Common myeloid progenitor, CD34-positive (primary cell): ENCODE data around the gene CASP9.
A peak's percentile ranks its signal among the peaks of the same experiment; 100 is the strongest.

Experiments used
- CTCF ChIA-PET: fragments of 350-600 bp; sonication (Branson Sonifier 250); formaldehyde crosslinking; loops from one replicate; lab custom pipeline; 2021; ENCODE audit warnings: antibody characterized with exemption; lab: Charles Lee
- POLR2A ChIA-PET: fragments of 350-600 bp; sonication (Branson Sonifier 250); formaldehyde crosslinking; loops from one replicate; lab custom pipeline; 2021; ENCODE audit warnings: antibody characterized with exemption; lab: Charles Lee
- DNase-seq, 3 donors: peaks; one replicate each; pipeline versions ENCODE4 v3.0.0 to v3.0.0-alpha.2; 2013
- H3K27ac ChIP-seq, 2 experiments: 1 replicate in 1 of 2; 2 replicates in 1 of 2; pipeline ENCODE4 v1.7.0; 2013; ENCODE audit warnings: inconsistent platforms in 2 of 2, low read length in 2 of 2, mild to moderate bottlenecking in 2 of 2, low read depth in 1 of 2, moderate library complexity in 1 of 2; ENCODE audit not compliant: severe bottlenecking in 2 of 2, insufficient read depth in 1 of 2, poor library complexity in 1 of 2
- H3K27me3 ChIP-seq, 5 experiments: replicated peaks in 2 of 5; 1 replicate in 3 of 5; 2 replicates in 2 of 5; pipeline versions ENCODE4 v1.6.1 to v1.7.0; 2013; ENCODE audit warnings: low read length in 4 of 5, mild to moderate bottlenecking in 2 of 5, moderate library complexity in 2 of 5, inconsistent platforms in 1 of 5; ENCODE audit not compliant: insufficient read depth in 5 of 5, control insufficient read depth in 4 of 5
- H3K36me3 ChIP-seq, 4 experiments: 1 replicate in 2 of 4; 2 replicates in 2 of 4; pipeline versions ENCODE4 v1.6.1 to v1.7.0; 2013; ENCODE audit warnings: low read length in 3 of 4, control low read depth in 1 of 4, mild to moderate bottlenecking in 1 of 4; ENCODE audit not compliant: control insufficient read depth in 4 of 4, insufficient read depth in 4 of 4
- H3K4me1 ChIP-seq, 4 experiments: 1 replicate in 3 of 4; 2 replicates in 1 of 4; pipeline versions ENCODE4 v1.6.1 to v1.7.1; 2013; ENCODE audit warnings: low read length in 3 of 4, mild to moderate bottlenecking in 3 of 4, control low read depth in 1 of 4, inconsistent platforms in 1 of 4, moderate library complexity in 1 of 4; ENCODE audit not compliant: control insufficient read depth in 4 of 4, insufficient read depth in 4 of 4; ENCODE audit errors: control extremely low read depth in 1 of 4
- H3K4me3 ChIP-seq, 7 experiments: 1 replicate in 4 of 7; 2 replicates in 3 of 7; pipeline versions ENCODE4 v1.5.1 to v1.7.0; 2013; ENCODE audit warnings: mild to moderate bottlenecking in 7 of 7, low read length in 6 of 7, moderate library complexity in 6 of 7, inconsistent platforms in 2 of 7, low read depth in 2 of 7, control low read depth in 1 of 7; ENCODE audit not compliant: insufficient read depth in 4 of 7, control insufficient read depth in 1 of 7; ENCODE audit errors: extremely low read depth in 1 of 7
- H3K9me3 ChIP-seq, 5 experiments: 1 replicate in 4 of 5; 2 replicates in 1 of 5; pipeline versions ENCODE4 v1.6.1 to v1.7.1; 2013; ENCODE audit warnings: low read length in 4 of 5, mild to moderate bottlenecking in 2 of 5, inconsistent platforms in 1 of 5, low read depth in 1 of 5, moderate library complexity in 1 of 5; ENCODE audit not compliant: control insufficient read depth in 4 of 5, insufficient read depth in 2 of 5; ENCODE audit errors: control extremely low read depth in 1 of 5
- WGBS: methylation state at CpG from one replicate; pipeline ENCODE4 v1.1.5; 2013; ENCODE audit not compliant: insufficient coverage; 5-methylcytosine and 5-hydroxymethylcytosine counted together

Gene CASP9

DNA sequence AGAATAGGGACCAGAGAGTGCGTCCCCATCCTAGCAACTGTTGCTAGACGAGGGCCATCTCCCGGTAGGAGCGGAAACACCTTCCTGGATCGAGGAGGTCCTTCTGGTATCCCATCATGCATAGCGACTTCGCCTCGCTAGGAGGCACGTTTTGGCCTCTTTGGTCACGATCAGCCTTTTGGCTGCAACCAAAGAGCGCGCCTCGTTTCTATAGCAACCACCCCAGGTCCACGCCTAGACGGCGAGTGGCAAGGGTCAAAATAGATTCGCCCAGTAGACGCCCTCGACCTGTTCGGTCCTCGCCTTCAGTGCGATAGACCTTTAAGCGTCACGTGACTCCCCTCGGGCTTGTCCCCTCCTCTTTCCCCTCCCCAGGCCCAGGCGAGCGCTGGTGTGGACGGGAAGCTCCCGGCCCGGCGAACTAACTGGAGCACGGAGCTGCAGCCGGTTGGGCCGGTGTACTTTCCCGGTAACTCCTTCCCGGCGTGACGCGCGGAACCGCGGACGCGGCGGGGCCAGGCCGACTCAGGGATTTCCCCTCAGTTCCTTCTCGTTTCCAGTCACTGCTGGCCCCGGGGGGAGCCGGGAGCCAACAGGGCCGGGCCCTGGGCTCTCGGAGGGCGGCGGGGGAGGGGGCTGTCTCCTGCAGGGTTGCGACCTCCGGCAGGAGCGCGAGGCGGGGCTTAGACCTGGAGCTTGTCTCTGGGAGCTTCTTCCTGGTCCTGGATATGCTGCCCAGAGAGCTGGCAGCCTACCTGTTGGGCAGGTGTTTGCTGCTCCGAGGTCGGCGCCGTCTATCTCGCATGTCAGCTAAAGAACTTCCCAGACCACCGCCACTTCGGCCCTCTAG is 2.7 kb upstream of the CASP9 start, which contains the start of gene DNAJC16:
DNAJC16 (plus strand) TSS at position 359 of the 850 bp plus-strand sequence. CDS start 2,258 bp downstream, outside the sequence.
- Histone ChIP-seq H3K4me1 (peaks cover 19 to 38% (median 28%) of the 10 kb centered on the region in 4 experiments), H3K36me3 (peaks cover 0 to 6% (median 5%) of the 10 kb centered on the region in 4 experiments), H3K4me3 (peak within 1 kb of the TSS; percentile 82 to 98 (median 92)), H3K27me3 (no peaks in the 10 kb centered on the region), H3K27ac (peak within 1 kb of the TSS; percentile 90 to 94), H3K9me3 (no peaks in the 10 kb centered on the region)
- WGBS: 0% methylated on average over 48 of the region's 65 CpGs
- ChIA-PET POLR2A (interaction anchor here (0.6 to 1.0 kb wide), 3 partner anchors 10 to 310 kb away, joined by 3 read pairs; no protein-coding TSS in a partner anchor), CTCF (no interaction called here)
- DNase-seq: peak; percentile 99 to 100 (median 100)

DNA sequence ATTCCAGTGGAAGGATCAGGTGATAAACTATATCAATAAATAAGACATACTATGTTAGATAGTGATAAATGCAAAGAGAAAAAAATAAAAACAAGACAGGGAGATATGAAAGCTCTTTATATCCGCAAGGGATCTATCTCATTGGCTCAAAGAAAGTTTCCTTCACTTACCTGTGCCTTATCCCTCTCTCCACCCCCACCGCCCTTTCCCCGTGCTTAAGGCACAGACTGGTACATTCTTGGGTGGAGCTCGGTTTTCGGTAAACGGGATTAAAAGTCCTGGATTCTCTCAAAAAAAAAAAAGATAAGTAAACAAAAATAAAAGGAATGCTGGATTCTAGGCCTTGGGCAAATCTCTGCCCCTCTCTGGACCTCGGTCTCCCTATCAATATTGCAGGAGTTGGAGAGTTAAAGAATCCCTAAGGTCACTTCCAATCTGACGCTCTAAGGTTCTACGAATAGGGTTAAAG is 2.0 kb upstream of the CASP9 start:
- no peak for DNase-seq
- Histone ChIP-seq H3K4me3 (peak overlapping the region; percentile 80 to 98 (median 91)), H3K36me3 (peaks cover 0 to 6% (median 4%) of the 10 kb centered on the region in 4 experiments), H3K27me3 (no peaks in the 10 kb centered on the region), H3K9me3 (no peaks in the 10 kb centered on the region), H3K27ac (peak overlapping the region; percentile 48 to 94), H3K4me1 (peaks cover 18 to 33% (median 25%) of the 10 kb centered on the region in 4 experiments)
- WGBS: 24% methylated on average over 4 of the region's 9 CpGs
- ChIA-PET POLR2A (interaction anchor here (0.7 kb wide), 1 partner anchor 30 kb away, joined by 3 read pairs; no protein-coding TSS in a partner anchor), CTCF (no interaction called here)

DNA sequence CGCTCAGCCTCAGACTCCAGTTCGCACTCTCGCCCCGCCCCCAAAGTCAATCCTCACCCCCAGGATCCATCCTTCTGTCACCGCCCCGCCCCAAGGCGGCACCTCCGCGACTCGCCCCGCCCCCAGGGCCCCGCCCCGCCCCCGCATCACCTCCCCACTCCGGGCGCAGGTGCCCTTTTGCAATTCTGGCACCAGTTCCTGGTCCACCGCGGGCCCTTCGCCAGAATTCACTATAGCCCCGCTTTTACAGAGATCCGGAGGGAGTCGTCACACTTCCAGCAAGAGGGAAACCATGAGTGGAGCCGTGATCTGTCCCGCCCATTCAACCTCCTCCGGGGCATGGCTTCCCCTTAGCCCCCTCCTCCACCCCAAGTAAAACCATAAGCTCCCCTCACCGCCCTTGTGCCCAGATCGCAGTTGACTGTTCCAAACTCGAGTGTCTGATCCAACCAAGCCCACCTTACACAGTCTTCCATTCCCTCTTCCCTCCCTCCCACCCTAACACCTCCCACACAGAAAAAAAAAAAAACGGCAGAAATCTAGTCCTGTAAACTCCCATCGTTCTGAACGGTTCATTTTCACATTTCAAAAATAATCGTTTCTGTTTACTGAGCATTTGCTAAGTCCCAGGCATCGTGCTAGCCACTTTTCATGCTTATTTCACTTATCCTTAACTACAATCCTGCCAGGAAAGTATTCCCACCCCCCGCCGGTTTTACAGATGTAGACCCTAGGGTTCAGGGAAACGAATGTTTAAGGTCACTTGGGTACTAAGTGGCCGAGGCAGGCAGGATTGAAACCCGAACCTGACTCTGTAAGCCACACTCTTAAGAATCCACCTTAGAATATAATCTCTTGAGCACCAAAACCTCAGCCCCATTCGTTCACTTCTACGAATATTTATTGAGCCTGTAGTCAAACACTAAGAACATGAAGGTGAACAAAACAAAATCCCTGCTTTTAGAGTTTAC is 1.3 kb upstream of the CASP9 start:
- H3K4me1 ChIP-seq: peaks cover 18 to 33% (median 25%) of the 10 kb centered on the region in 4 experiments
- peaks cover 0 to 5% (median under 1%) of the 10 kb centered on the region in 4 experiments for H3K36me3 ChIP-seq
- WGBS: 4% methylated on average over 20 of the region's 40 CpGs
- ChIA-PET CTCF (no interaction called here), POLR2A (no interaction called here)
- no peaks in the 10 kb centered on the region for H3K27me3 ChIP-seq
- peak; percentile 98 to 99 (median 99) for DNase-seq
- peak overlapping the region; percentile 48 to 94 for H3K27ac ChIP-seq
- peak overlapping the region; percentile 73 to 98 (median 84) for H3K4me3 ChIP-seq
- H3K9me3 ChIP-seq: no peaks in the 10 kb centered on the region

DNA sequence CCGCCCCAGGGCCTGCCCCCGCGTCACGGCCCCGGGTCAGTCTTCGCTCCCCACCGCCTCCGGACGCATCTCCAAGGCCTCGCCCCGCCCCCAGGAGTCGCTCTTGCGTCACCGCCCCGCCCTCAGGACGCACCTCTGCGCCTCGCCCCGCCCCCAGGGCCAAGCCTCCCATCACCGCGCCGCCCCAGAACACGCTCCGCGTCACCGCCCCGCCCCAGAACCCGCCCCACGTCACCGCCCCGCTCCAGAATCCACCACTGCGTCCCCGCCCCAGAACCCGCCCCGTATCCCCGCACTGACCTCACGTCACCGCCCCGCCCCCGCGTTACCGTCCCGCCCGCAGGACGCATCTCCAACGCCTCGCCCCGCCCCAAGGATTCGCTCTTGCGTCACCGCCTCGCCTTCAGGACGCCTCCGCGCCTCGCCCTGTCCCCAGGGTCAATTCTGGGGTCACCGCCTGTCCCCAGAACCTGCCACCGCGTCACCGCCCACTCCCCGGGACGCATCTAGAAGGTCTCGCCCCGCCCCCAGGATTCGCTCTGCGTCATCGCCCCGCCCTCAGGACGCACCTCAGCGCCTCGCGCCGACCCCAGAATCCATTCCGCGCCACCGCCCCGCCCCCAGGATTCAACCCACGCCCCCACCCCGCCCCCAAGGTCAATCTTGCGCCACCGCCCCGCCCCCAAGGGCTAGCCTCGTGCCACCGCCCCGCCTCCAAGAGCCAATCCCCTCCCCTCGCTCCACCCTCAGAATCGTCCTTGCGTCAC is 451 bp upstream of the CASP9 start:
- H3K27me3 ChIP-seq: no peaks in the 10 kb centered on the region
- H3K27ac ChIP-seq: peak overlapping the region; percentile 66 to 94
- peak; percentile 96 to 98 (median 98) for DNase-seq
- peak overlapping the region; percentile 61 to 93 (median 78) for H3K4me3 ChIP-seq
- ChIA-PET CTCF (no interaction called here), POLR2A (no interaction called here)
- no peaks in the 10 kb centered on the region for H3K9me3 ChIP-seq
- 0% methylated on average over 25 of the region's 88 CpGs for WGBS
- peaks cover 0 to 3% (median 0%) of the 10 kb centered on the region in 4 experiments for H3K36me3 ChIP-seq
- H3K4me1 ChIP-seq: peaks cover 18 to 33% (median 25%) of the 10 kb centered on the region in 4 experiments

DNA sequence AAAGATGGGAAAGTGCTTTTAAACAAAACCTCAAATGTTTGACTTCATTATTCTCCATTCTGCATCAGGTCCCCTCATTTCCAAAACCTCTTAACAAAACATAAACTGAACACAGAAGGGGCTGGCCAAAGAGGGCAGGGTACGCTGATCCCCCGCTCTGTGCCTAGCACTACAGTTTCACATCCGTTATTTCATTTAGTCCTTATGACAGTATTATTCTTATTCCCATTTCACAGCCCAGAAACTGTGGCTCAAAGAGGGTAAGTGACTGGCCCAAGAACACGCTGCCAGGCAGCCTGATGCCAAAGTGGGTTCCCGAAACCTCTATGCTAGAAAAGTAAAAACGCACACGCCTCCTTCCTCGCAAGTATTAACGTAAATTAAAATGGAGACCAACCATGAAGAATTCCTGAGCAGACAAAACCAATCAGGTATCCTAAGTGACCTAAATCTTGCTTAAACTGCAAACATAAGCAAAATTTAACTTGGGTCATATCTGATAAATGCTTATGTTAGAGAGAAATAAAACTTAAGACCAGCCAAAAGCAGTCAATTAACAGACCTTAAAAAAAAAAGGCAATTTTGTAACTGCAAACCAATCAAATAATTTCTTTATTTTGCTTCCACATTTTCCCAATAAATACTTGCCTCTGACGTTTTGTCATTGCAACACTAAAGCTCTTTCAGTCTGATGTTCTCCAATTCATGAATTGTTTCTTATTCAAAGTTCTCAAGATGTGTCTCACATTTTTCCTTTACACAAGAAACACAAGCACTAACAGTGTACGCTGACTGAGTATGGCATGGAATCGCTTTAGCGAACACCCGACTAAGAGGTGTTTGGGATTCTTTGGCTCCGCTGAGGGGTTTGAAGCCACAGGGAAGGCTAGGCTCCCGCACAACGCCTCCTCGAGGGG is 653 bp downstream of the CASP9 start:
- Histone ChIP-seq H3K36me3 (no peaks in the 10 kb centered on the region), H3K27ac (peak overlapping the region; percentile 59 to 79), H3K4me3 (peak overlapping the region; percentile 31 to 93 (median 78)), H3K4me1 (peaks cover 18 to 33% (median 25%) of the 10 kb centered on the region in 4 experiments), H3K27me3 (no peaks in the 10 kb centered on the region), H3K9me3 (no peaks in the 10 kb centered on the region)
- CTCF ChIA-PET: no interaction called here
- no peak for DNase-seq
- POLR2A ChIA-PET: interaction anchor here (0.6 to 0.7 kb wide), 2 partner anchors 130 to 157 kb away, joined by 3 read pairs; no protein-coding TSS in a partner anchor
- WGBS: 50% methylated on average over 17 of the region's 18 CpGs
